ENCODE results near the gene SDHB.

The SDHB gene

GRCh38 chr1:16986560-16986959, 67.3 kb downstream of the SDHB start:
- no peak for DNase-seq (ENCODE audit: low read depth in 2 of 2)

- DNase-seq (ENCODE audit: low read depth in 2 of 2) = no peak
Observed at GRCh38 chr1:16986113-16986512, 67.7 kb downstream of the SDHB start.

GRCh38 chr1:16984717-16985116, 69.1 kb downstream of the SDHB start:
- no peak for DNase-seq (ENCODE audit: low read depth in 2 of 2)

- no peak for DNase-seq (ENCODE audit: low read depth in 2 of 2)
Observed at GRCh38 chr1:16983649-16984048, 70.2 kb downstream of the SDHB start.

- DNase-seq (ENCODE audit: low read depth in 2 of 2) = no peak
Observed at GRCh38 chr1:16982902-16983301, 70.9 kb downstream of the SDHB start.

GRCh38 chr1:16981269-16981849, 72.5 kb downstream of the SDHB start:
- no peak for DNase-seq (ENCODE audit: low read depth in 2 of 2)

GRCh38 chr1:16980473-16981268, 73.2 kb downstream of the SDHB start, which contains the start of gene MFAP2:
MFAP2 (minus strand) TSS chr1:16980620; CDS start chr1:16978273, 2,347 bp downstream.
- DNase-seq (ENCODE audit: low read depth in 2 of 2) = no peak

- DNase-seq (ENCODE audit: low read depth in 2 of 2) = no peak
Observed at GRCh38 chr1:16979475-16980327, 74.1 kb downstream of the SDHB start.

GRCh38 chr1:16978567-16979474, 75.0 kb downstream of the SDHB start:
- no peak for DNase-seq (ENCODE audit: low read depth in 2 of 2)

- no peak for DNase-seq (ENCODE audit: low read depth in 2 of 2)
Observed at GRCh38 chr1:16978139-16978538, 75.7 kb downstream of the SDHB start.

- no peak for DNase-seq (ENCODE audit: low read depth in 2 of 2)
Observed at GRCh38 chr1:16977377-16977776, 76.5 kb downstream of the SDHB start.

- no peak for DNase-seq (ENCODE audit: low read depth in 2 of 2)
Observed at GRCh38 chr1:16976966-16977365, 76.9 kb downstream of the SDHB start.

GRCh38 chr1:16975838-16976237, 78.0 kb downstream of the SDHB start:
- DNase-seq (ENCODE audit: low read depth in 2 of 2) = no peak

GRCh38 chr1:16975211-16975610, 78.6 kb downstream of the SDHB start:
- DNase-seq (ENCODE audit: low read depth in 2 of 2) = no peak

GRCh38 chr1:16973215-16973614, 80.6 kb downstream of the SDHB start:
- DNase-seq (ENCODE audit: low read depth in 2 of 2) = no peak

GRCh38 chr1:16972189-16972895, 81.5 kb downstream of the SDHB start:
- DNase-seq (ENCODE audit: low read depth in 2 of 2) = no peak

GRCh38 chr1:16971341-16972188, 82.3 kb downstream of the SDHB start:
- DNase-seq (ENCODE audit: low read depth in 2 of 2) = no peak

- no peak for DNase-seq (ENCODE audit: low read depth in 2 of 2)
Observed at GRCh38 chr1:16970132-16970910, 83.5 kb downstream of the SDHB start.

- DNase-seq (ENCODE audit: low read depth in 2 of 2) = no peak
Observed at GRCh38 chr1:16969651-16970050, 84.2 kb downstream of the SDHB start.

All from activated CD4-positive, alpha-beta T cell treated with anti-CD3 and anti-CD28 coated beads for 24 hours (primary cell).